ENCODE data around the gene MAB21L2.

The MAB21L2 gene

GRCh38 chr4:150583287-150584110, 1.5 kb downstream of the MAB21L2 start:
- H3K9me3 ChIP-seq (ENCODE audit: control insufficient read depth in 1 of 2, low read length in 2 of 2), result peaks cover 0 to 9% of the 10 kb centered on the region in 2 donors
- peak overlapping the region; percentile 65 to 70 for H3K4me3 ChIP-seq (ENCODE audit: low read depth in 1 of 2, low read length in 2 of 2)
- H3K36me3 ChIP-seq (ENCODE audit: control insufficient read depth in 1 of 2, insufficient read depth in 2 of 2, low read length in 2 of 2), result peaks cover 11 to 22% of the 10 kb centered on the region in 2 donors
- peak overlapping the region; percentile 57 to 64 for H3K9ac ChIP-seq (ENCODE audit: low read depth in 1 of 2, low read length in 2 of 2)
- peak overlapping the region; percentile 76 for H3K27ac ChIP-seq (ENCODE audit: low read depth, low read length)
- H3K27me3 ChIP-seq (ENCODE audit: control insufficient read depth in 1 of 2, insufficient read depth in 2 of 2, low read length in 2 of 2), result no peaks in the 10 kb centered on the region
- H3K4me1 ChIP-seq (ENCODE audit: control insufficient read depth in 1 of 2, insufficient read depth in 2 of 2, low read length in 2 of 2), result no peaks in the 10 kb centered on the region

- peak overlapping the region; percentile 65 to 70 for H3K4me3 ChIP-seq (ENCODE audit: low read depth in 1 of 2, low read length in 2 of 2)
- H3K4me1 ChIP-seq (ENCODE audit: control insufficient read depth in 1 of 2, insufficient read depth in 2 of 2, low read length in 2 of 2), result no peaks in the 10 kb centered on the region
- H3K27ac ChIP-seq (ENCODE audit: low read depth, low read length), result peak overlapping the region; percentile 76
- H3K27me3 ChIP-seq (ENCODE audit: control insufficient read depth in 1 of 2, insufficient read depth in 2 of 2, low read length in 2 of 2), result no peaks in the 10 kb centered on the region
- H3K9ac ChIP-seq (ENCODE audit: low read depth in 1 of 2, low read length in 2 of 2), result peak overlapping the region; percentile 57 to 64
- H3K36me3 ChIP-seq (ENCODE audit: control insufficient read depth in 1 of 2, insufficient read depth in 2 of 2, low read length in 2 of 2), result peaks cover 14 to 28% of the 10 kb centered on the region in 2 donors
- peaks cover 0 to 9% of the 10 kb centered on the region in 2 donors for H3K9me3 ChIP-seq (ENCODE audit: control insufficient read depth in 1 of 2, low read length in 2 of 2)
Observed at GRCh38 chr4:150584111-150584915, 2.4 kb downstream of the MAB21L2 start.

GRCh38 chr4:150585611-150586010, 3.7 kb downstream of the MAB21L2 start:
- H3K4me1 ChIP-seq (ENCODE audit: control insufficient read depth in 1 of 2, insufficient read depth in 2 of 2, low read length in 2 of 2), result no peaks in the 10 kb centered on the region
- H3K9me3 ChIP-seq (ENCODE audit: control insufficient read depth in 1 of 2, low read length in 2 of 2), result peaks cover 0 to 9% of the 10 kb centered on the region in 2 donors
- peak overlapping the region in 1 of 2 donors; percentile 46 for H3K4me3 ChIP-seq (ENCODE audit: low read depth in 1 of 2, low read length in 2 of 2)
- H3K36me3 ChIP-seq (ENCODE audit: control insufficient read depth in 1 of 2, insufficient read depth in 2 of 2, low read length in 2 of 2), result peaks cover 17 to 33% of the 10 kb centered on the region in 2 donors
- no peak overlapping the region for H3K27ac ChIP-seq (ENCODE audit: low read depth, low read length)
- H3K9ac ChIP-seq (ENCODE audit: low read depth in 1 of 2, low read length in 2 of 2), result peak overlapping the region in 1 of 2 donors; percentile 18
- no peaks in the 10 kb centered on the region for H3K27me3 ChIP-seq (ENCODE audit: control insufficient read depth in 1 of 2, insufficient read depth in 2 of 2, low read length in 2 of 2)

GRCh38 chr4:150586162-150586810, 4.3 kb downstream of the MAB21L2 start:
- H3K27ac ChIP-seq (ENCODE audit: low read depth, low read length), result no peak overlapping the region
- H3K4me3 ChIP-seq (ENCODE audit: low read depth in 1 of 2, low read length in 2 of 2), result no peak overlapping the region

GRCh38 chr4:150588316-150588715, 6.4 kb downstream of the MAB21L2 start:
- no peak overlapping the region for H3K27ac ChIP-seq (ENCODE audit: low read depth, low read length)
- peaks cover 12 to 21% of the 10 kb centered on the region in 2 donors for H3K36me3 ChIP-seq (ENCODE audit: control insufficient read depth in 1 of 2, insufficient read depth in 2 of 2, low read length in 2 of 2)
- H3K9ac ChIP-seq (ENCODE audit: low read depth in 1 of 2, low read length in 2 of 2), result peak overlapping the region in 1 of 2 donors; percentile 13
- peaks cover 0 to 5% of the 10 kb centered on the region in 2 donors for H3K9me3 ChIP-seq (ENCODE audit: control insufficient read depth in 1 of 2, low read length in 2 of 2)
- H3K4me1 ChIP-seq (ENCODE audit: control insufficient read depth in 1 of 2, insufficient read depth in 2 of 2, low read length in 2 of 2), result no peaks in the 10 kb centered on the region
- no peaks in the 10 kb centered on the region for H3K27me3 ChIP-seq (ENCODE audit: control insufficient read depth in 1 of 2, insufficient read depth in 2 of 2, low read length in 2 of 2)
- H3K4me3 ChIP-seq (ENCODE audit: low read depth in 1 of 2, low read length in 2 of 2), result peak overlapping the region in 1 of 2 donors; percentile 28

More at GRCh38 chr4:150586162-150586810, 4.3 kb downstream of the MAB21L2 start:
- H3K27me3 ChIP-seq (ENCODE audit: control insufficient read depth in 1 of 2, insufficient read depth in 2 of 2, low read length in 2 of 2), result no peaks in the 10 kb centered on the region
- peaks cover 0 to 9% of the 10 kb centered on the region in 2 donors for H3K9me3 ChIP-seq (ENCODE audit: control insufficient read depth in 1 of 2, low read length in 2 of 2)
- no peak overlapping the region for H3K9ac ChIP-seq (ENCODE audit: low read depth in 1 of 2, low read length in 2 of 2)
- H3K36me3 ChIP-seq (ENCODE audit: control insufficient read depth in 1 of 2, insufficient read depth in 2 of 2, low read length in 2 of 2), result peaks cover 17 to 33% of the 10 kb centered on the region in 2 donors
- H3K4me1 ChIP-seq (ENCODE audit: control insufficient read depth in 1 of 2, insufficient read depth in 2 of 2, low read length in 2 of 2), result no peaks in the 10 kb centered on the region

- Histone ChIP-seq H3K36me3 (ENCODE audit: control insufficient read depth in 1 of 2, insufficient read depth in 2 of 2, low read length in 2 of 2) (peaks cover 7 to 15% of the 10 kb centered on the region in 2 donors), H3K4me3 (ENCODE audit: low read depth in 1 of 2, low read length in 2 of 2) (peak overlapping the region in 1 of 2 donors; percentile 19), H3K27ac (ENCODE audit: low read depth, low read length) (no peak overlapping the region), H3K4me1 (ENCODE audit: control insufficient read depth in 1 of 2, insufficient read depth in 2 of 2, low read length in 2 of 2) (no peaks in the 10 kb centered on the region), H3K9me3 (ENCODE audit: control insufficient read depth in 1 of 2, low read length in 2 of 2) (no peaks in the 10 kb centered on the region), H3K9ac (ENCODE audit: low read depth in 1 of 2, low read length in 2 of 2) (no peak overlapping the region), H3K27me3 (ENCODE audit: control insufficient read depth in 1 of 2, insufficient read depth in 2 of 2, low read length in 2 of 2) (no peaks in the 10 kb centered on the region)
Observed at GRCh38 chr4:150589157-150589556, 7.2 kb downstream of the MAB21L2 start.

GRCh38 chr4:150590631-150591030, 8.7 kb downstream of the MAB21L2 start:
- Histone ChIP-seq H3K27me3 (ENCODE audit: control insufficient read depth in 1 of 2, insufficient read depth in 2 of 2, low read length in 2 of 2) (no peaks in the 10 kb centered on the region), H3K36me3 (ENCODE audit: control insufficient read depth in 1 of 2, insufficient read depth in 2 of 2, low read length in 2 of 2) (peaks cover 7 to 15% of the 10 kb centered on the region in 2 donors), H3K4me1 (ENCODE audit: control insufficient read depth in 1 of 2, insufficient read depth in 2 of 2, low read length in 2 of 2) (no peaks in the 10 kb centered on the region), H3K4me3 (ENCODE audit: low read depth in 1 of 2, low read length in 2 of 2) (no peak overlapping the region), H3K9ac (ENCODE audit: low read depth in 1 of 2, low read length in 2 of 2) (no peak overlapping the region), H3K27ac (ENCODE audit: low read depth, low read length) (no peak overlapping the region), H3K9me3 (ENCODE audit: control insufficient read depth in 1 of 2, low read length in 2 of 2) (no peaks in the 10 kb centered on the region)

- peak overlapping the region; percentile 11 for H3K27ac ChIP-seq (ENCODE audit: low read depth, low read length)
Observed at GRCh38 chr4:150591406-150591805, 9.5 kb downstream of the MAB21L2 start.

GRCh38 chr4:150591904-150592303, 10.0 kb downstream of the MAB21L2 start:
- no peaks in the 10 kb centered on the region for H3K9me3 ChIP-seq (ENCODE audit: control insufficient read depth in 1 of 2, low read length in 2 of 2)
- H3K4me1 ChIP-seq (ENCODE audit: control insufficient read depth in 1 of 2, insufficient read depth in 2 of 2, low read length in 2 of 2), result no peaks in the 10 kb centered on the region
- no peak overlapping the region for H3K9ac ChIP-seq (ENCODE audit: low read depth in 1 of 2, low read length in 2 of 2)
- no peaks in the 10 kb centered on the region for H3K27me3 ChIP-seq (ENCODE audit: control insufficient read depth in 1 of 2, insufficient read depth in 2 of 2, low read length in 2 of 2)
- no peak overlapping the region for H3K4me3 ChIP-seq (ENCODE audit: low read depth in 1 of 2, low read length in 2 of 2)
- H3K36me3 ChIP-seq (ENCODE audit: control insufficient read depth in 1 of 2, insufficient read depth in 2 of 2, low read length in 2 of 2), result peaks cover 7 to 15% of the 10 kb centered on the region in 2 donors
- H3K27ac ChIP-seq (ENCODE audit: low read depth, low read length), result no peak overlapping the region

More at GRCh38 chr4:150591406-150591805, 9.5 kb downstream of the MAB21L2 start:
- Histone ChIP-seq H3K9ac (ENCODE audit: low read depth in 1 of 2, low read length in 2 of 2) (no peak overlapping the region), H3K9me3 (ENCODE audit: control insufficient read depth in 1 of 2, low read length in 2 of 2) (no peaks in the 10 kb centered on the region), H3K36me3 (ENCODE audit: control insufficient read depth in 1 of 2, insufficient read depth in 2 of 2, low read length in 2 of 2) (peaks cover 7 to 15% of the 10 kb centered on the region in 2 donors), H3K27me3 (ENCODE audit: control insufficient read depth in 1 of 2, insufficient read depth in 2 of 2, low read length in 2 of 2) (no peaks in the 10 kb centered on the region), H3K4me1 (ENCODE audit: control insufficient read depth in 1 of 2, insufficient read depth in 2 of 2, low read length in 2 of 2) (no peaks in the 10 kb centered on the region), H3K4me3 (ENCODE audit: low read depth in 1 of 2, low read length in 2 of 2) (no peak overlapping the region)

Measured in duodenal mucosa (tissue), 2 donors.